Occipital lobe (tissue), 2 donors: ENCODE measurements around the gene FMO2. TPM values are rescaled to one million over a fixed set of nuclear protein-coding genes. Genes with fewer than 3 reads are reported as not detected.
"Not testable (repeated sequence)": the region's sequence is repeated elsewhere in the genome, so short reads cannot be mapped to it uniquely, and the experiment has no call there.

Experiments
- DNase-seq: peaks from one replicate; lab custom pipeline; 2025; lab: John Stamatoyannopoulos, UW
- total RNA-seq: library from RNA; depleted of rRNA; stranded (reverse); fragments of >200 nt; gene quantifications from one replicate; pipeline ENCODE4 v1.2.3, GENCODE V29; 2014

The FMO2 gene
- total RNA-seq, 1 donor from 2014 or later: 0.31 TPM

DNA sequence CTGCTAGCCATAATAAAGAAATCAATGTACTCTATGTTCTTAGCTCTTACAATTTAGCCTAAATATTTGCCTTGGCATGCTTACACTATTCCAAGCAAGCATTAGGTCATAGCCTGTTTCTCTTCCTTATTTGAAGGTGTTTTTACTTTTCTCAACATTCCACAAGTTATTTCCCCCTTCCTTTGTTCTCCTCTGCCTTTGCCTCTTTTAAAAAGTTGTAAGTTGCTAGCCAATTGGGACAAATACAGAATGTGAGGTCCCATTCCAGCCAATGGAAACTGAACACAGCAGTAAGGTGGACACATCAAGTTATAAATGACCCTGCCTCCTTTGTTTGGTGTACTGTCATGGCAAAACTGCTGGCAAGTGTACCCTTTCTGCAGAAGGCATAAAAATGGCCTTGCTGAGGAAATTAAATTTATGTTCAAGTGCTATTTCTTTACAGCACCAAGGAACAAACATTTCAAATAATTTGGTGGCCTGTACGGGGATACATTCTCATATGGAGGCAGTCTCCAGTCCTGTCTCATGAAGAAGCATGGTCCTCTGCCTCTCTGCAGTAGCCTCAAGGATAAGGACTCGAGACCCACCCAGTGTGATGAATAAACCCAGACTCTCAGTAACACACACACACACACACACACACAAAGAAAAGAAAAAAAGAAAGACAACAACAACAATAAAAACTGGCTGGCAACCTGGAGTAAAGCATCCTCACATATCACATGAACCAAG lies 34.4 kb downstream of the FMO2 start:
- no peak for DNase-seq

DNA sequence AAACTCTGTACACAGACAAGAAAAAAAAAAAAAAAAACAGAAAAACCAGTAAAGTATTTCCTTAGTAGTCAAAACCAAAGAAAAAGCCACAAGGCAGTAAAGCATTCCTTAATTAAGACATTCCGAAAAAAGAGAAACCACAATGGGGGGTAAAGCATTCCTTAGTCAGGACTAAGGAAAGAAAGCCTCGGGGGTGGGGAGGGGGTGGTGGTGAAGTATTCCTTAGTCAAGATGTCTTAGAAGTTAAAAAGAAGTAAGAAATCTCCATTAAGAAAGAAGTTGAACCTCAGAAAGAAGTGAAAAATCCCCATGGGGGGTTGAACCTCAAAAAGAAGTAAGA lies 35.0 kb downstream of the FMO2 start:
- no peak for DNase-seq

DNA sequence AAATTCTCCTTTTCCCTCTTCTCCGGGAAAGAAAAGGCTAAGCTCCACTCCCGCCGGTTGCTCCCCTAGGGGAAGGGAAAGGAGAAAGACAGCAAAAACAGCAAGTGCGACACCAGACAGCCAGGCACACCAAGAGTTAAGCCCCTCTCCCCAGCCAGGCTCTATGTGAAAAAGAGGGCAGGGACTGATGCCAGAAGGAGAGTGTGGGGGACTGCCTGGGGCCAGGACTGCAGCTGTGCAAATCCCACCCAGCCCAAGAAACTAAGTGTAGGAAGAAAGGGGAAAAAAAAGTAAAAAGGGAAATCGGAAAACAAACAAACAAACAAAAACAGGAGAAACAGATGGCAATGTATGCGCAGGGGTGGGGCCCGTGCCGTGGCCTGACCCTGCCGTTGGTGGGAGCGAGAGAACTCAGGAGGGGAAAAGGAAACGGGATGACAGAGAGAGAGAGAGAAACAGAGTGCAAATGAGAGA lies 35.5 kb downstream of the FMO2 start:
- DNase-seq: no peak

- no peak for DNase-seq
These were observed 36.8 kb downstream of the FMO2 start for GRCh38 chr1:171221665-171222591.

DNA sequence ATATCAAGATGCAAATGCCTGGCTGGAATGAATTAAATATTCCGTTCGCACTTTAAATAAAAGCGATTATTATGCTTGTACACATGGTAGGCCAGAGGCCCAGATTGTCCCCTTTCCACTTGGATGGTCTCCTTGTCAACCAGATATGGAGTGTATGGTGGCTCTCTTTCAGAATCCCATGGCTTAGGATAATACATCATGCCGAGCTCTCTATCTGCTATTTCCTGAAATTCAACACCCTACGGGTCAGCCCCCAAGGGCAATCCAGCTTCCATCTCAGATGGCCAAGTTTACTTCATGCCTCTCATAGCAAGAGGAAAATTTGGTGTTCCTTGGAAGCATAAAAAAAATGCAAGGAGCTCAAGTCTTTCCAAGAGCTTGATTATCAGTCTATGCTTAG lies 37.8 kb downstream of the FMO2 start:
- no peak for DNase-seq

DNA sequence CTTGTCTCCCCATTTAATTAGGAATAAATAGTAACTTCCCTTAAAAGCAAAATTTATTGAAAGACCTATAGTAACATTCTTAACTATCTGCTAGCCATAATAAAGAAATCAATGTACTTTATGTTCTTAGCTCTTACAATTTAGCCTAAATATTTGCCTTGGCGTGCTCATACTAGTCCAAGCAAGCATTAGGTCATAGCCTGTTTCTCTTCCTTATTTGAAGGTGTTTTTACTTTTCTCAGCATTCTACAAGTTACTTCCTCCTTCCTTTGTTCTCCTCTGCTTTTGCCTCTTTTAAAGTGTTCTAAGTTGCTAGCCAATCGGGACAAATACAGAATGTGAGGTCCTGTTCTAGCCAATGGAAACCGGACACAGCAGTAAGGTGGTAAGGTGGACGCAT lies 39.2 kb downstream of the FMO2 start:
- DNase-seq: not testable (repeated sequence)

- DNase-seq: no peak
These were observed 41.8 kb downstream of the FMO2 start for GRCh38 chr1:171226747-171227370.

DNA sequence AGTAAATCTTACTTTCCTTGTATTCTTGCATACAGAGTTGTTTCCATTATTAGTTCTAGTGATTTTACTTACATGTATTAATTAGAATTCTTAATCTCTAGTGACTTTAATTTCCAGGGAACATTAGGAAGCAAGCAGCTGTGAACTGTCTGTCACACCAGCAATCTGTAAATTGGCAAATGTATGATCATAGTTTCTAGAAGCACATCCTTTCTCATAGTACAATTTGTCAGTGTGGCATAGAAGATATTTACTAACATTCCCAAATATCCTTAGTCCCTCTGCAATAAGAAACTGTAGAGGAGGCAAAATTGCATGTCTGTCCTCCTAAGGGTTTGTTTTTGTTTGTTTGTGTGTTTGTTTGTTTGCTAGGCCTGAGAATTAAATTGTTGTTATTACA lies 46.2 kb downstream of the FMO2 start:
- no peak for DNase-seq

- no peak for DNase-seq
These were observed 48.1 kb downstream of the FMO2 start for GRCh38 chr1:171233183-171233582.

- not testable (repeated sequence) for DNase-seq
These were observed 51.1 kb downstream of the FMO2 start for GRCh38 chr1:171236231-171236630.

GRCh38 chr1:171243878-171244277 lies 58.8 kb downstream of the FMO2 start:
- no peak for DNase-seq

DNA sequence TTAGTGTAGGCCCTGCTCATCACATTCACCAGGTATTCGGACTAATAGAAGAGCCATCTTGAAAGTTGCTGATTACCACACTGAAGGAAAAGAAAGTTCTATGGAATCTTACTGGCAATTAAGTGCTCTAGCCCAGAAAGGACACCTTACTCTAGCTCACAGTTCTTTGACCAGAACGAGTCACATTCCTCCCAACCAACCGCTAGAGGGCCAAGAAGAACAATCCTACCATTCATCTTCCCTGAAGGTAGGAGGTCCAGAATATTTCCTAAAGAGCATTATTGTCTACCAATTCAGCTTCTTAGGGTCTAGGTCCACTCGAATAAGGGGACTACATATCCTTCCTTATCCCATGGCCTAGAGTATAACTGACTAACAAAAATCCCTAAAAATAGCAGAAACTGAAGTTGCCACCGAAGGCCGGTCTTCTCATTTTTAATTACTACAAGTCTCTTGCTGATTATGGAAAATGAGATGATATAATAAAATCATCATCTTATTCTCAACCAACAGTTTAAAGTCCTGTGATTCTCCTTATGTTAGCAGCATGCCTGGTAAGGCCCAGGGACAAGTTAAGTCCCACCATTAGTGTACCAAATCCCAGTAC lies 60.5 kb downstream of the FMO2 start:
- no peak for DNase-seq

DNA sequence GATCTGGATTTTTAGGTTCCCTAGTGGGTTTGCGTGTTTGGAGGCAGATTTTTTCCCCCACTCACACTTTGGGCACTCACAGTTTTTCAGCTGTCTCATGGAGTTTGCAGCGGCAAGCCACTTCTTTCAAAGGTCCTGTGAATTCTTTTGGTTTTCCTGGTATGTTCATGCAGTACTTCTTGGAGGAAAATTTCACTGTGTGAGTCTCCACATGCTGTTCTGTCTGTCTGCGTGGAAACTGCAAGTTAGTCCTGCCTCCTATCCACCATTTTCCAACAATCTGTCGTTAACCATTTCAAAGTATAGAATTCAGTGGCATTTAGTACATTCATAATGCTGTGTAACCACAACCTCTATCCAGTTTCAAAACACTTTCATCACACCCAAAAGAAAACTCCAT lies 62.4 kb downstream of the FMO2 start:
- DNase-seq: no peak

DNA sequence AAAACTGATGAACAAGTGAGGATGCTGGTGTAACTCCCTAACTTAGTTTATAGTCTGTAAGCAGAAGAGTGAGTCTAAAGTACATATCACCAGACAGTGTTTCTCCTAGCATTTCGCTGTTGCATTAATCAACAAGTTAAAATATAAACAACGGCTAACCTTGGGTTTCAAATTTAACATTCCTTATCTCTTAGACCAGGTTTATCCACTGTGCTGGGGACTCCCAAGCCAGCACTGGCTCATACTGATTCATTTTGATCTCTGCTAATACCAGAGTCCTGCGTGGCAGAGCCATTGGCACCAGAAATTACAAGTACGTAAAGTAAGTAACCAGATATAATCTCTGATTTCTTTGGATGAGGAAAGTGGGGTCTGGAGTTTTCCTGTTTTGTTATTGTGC lies 63.2 kb downstream of the FMO2 start, which contains the start of gene FMO1:
Gene FMO1, plus strand, starts transcription at position 193 of the 400 bp plus-strand sequence. CDS start 9,594 bp downstream, outside the sequence.
- no peak for DNase-seq

GRCh38 chr1:171248841-171249240 lies 63.7 kb downstream of the FMO2 start:
- DNase-seq: no peak

DNA sequence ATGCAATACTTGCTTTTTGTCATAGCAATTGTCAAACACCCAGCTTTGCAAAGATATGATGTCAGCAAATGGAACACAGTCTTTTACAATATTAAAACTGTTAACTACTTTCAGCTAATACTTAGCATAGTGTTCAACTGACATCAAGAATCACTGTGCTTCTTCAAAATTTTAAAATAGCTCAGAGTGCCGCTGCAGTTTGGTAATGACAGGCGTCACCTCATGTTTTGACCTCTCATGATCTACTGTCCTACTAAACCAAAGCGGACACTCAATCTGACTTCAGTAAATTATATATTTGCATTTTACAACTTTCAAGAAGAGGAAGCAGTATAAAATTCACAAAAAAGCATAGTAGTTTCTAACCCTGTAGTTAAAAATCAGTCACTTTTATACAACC lies 65.2 kb downstream of the FMO2 start:
- DNase-seq: no peak

GRCh38 chr1:171251042-171251951 lies 66.2 kb downstream of the FMO2 start:
- DNase-seq: no peak

DNA sequence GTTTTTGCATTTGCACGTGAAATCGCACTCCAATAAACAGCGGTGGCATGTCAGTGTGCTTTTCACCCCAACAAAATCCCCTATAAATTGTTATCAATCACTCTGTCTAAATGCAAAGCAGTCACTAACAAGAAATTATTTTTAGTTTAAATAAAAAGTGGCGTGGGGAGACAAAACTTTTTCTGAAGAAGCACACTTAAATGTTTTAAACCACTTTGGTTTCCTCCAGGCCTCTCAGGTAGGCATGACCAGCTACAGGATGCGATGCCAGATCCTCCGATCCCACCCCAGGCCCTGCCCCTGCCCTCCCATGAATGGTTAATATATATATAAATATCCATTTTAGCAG lies 66.8 kb downstream of the FMO2 start:
- no peak for DNase-seq

- DNase-seq: no peak
These were observed 67.4 kb downstream of the FMO2 start for GRCh38 chr1:171252482-171252881.

GRCh38 chr1:171254859-171255258 lies 69.8 kb downstream of the FMO2 start:
- no peak for DNase-seq
